Smooth muscle cell of the brain vasculature (primary cell): ENCODE data around the gene UBE2H.
"Not testable (repeated sequence)": the region's sequence is repeated elsewhere in the genome, so short reads cannot be mapped to it uniquely, and the experiment has no call there.

ENCODE experiments used
- DNase-seq: peaks from one replicate; pipeline ENCODE4 v3.0.0-alpha.2; 2012; ENCODE audit warnings: low read depth, low spot score

UBE2H gene

GRCh38 chr7:129874722-129875121 is 78.0 kb downstream of the UBE2H start:
- DNase-seq = no peak

- no peak for DNase-seq
These were observed 80.7 kb downstream of the UBE2H start for GRCh38 chr7:129872054-129872453.

- DNase-seq = no peak
These were observed 82.1 kb downstream of the UBE2H start for GRCh38 chr7:129870668-129871067.

- no peak for DNase-seq
These were observed 86.5 kb downstream of the UBE2H start for GRCh38 chr7:129866251-129866650.

GRCh38 chr7:129865925-129866201 is 86.9 kb downstream of the UBE2H start:
- DNase-seq = no peak

- DNase-seq = no peak
These were observed 87.5 kb downstream of the UBE2H start for GRCh38 chr7:129865093-129865924.

GRCh38 chr7:129864676-129865075 is 88.1 kb downstream of the UBE2H start:
- not testable (repeated sequence) for DNase-seq

GRCh38 chr7:129864042-129864441 is 88.7 kb downstream of the UBE2H start:
- DNase-seq = no peak

GRCh38 chr7:129862682-129863081 is 90.1 kb downstream of the UBE2H start:
- no peak for DNase-seq

GRCh38 chr7:129860784-129861183 is 92.0 kb downstream of the UBE2H start:
- not testable (repeated sequence) for DNase-seq

- no peak for DNase-seq
These were observed 93.6 kb downstream of the UBE2H start for GRCh38 chr7:129859183-129859582.

- no peak for DNase-seq
These were observed 94.3 kb downstream of the UBE2H start for GRCh38 chr7:129858490-129858889.

GRCh38 chr7:129857313-129857712 is 95.4 kb downstream of the UBE2H start:
- DNase-seq = no peak

- no peak for DNase-seq
These were observed 96.6 kb downstream of the UBE2H start for GRCh38 chr7:129855935-129856717.

GRCh38 chr7:129855234-129855673 is 97.5 kb downstream of the UBE2H start:
- peak; percentile 89 for DNase-seq

GRCh38 chr7:129854401-129854800 is 98.4 kb downstream of the UBE2H start:
- no peak for DNase-seq

GRCh38 chr7:129853661-129854268 is 99.0 kb downstream of the UBE2H start:
- no peak for DNase-seq

GRCh38 chr7:129851809-129852208 is 101.0 kb downstream of the UBE2H start:
- DNase-seq = no peak

GRCh38 chr7:129851174-129851573 is 101.6 kb downstream of the UBE2H start:
- no peak for DNase-seq

GRCh38 chr7:129848436-129848835 is 104.3 kb downstream of the UBE2H start:
- no peak for DNase-seq

GRCh38 chr7:129845972-129846327 is 106.8 kb downstream of the UBE2H start:
- DNase-seq = no peak

GRCh38 chr7:129845178-129845971 is 107.4 kb downstream of the UBE2H start:
- DNase-seq = no peak
